HEK293 (cell line): ENCODE data around the gene PDLIM4.

Source experiments
- CTCF ChIA-PET: fragments of 350-600 bp; formaldehyde crosslinking; extraction: SDS; loops from one replicate; lab custom pipeline; 2021; ENCODE audit warnings: antibody characterized with exemption; lab: Yijun Ruan, JAX
- POLR2A ChIA-PET: fragments of 300-600 bp; formaldehyde crosslinking; extraction: SDS; loops from one replicate; lab custom pipeline; 2020; ENCODE audit warnings: antibody characterized with exemption, inconsistent platforms; lab: Yijun Ruan, JAX
- H3K27ac ChIP-seq: fragments of 200-500 bp; sonication (Bioruptor generic); 2 replicates; pipeline ENCODE4 v1.5.1; 2014; ENCODE audit warnings: low read depth, low read length, control low read depth, inconsistent platforms; ENCODE audit errors: extremely low read depth
- H3K36me3 ChIP-seq, 2 experiments: fragments of 200-500 bp in 1 of 2; sonication (Bioruptor generic) in 1 of 2; 1 replicate in 1 of 2; 2 replicates in 1 of 2; pipeline ENCODE4 v1.5.1; 2014 to 2017; ENCODE audit warnings: inconsistent platforms in 2 of 2, low read length in 2 of 2; ENCODE audit not compliant: control insufficient read depth in 2 of 2, insufficient read depth in 1 of 2
- H3K4me1 ChIP-seq: fragments of 200-500 bp; sonication (Bioruptor generic); 2 replicates; pipeline ENCODE4 v1.5.1; 2014; ENCODE audit warnings: mild to moderate bottlenecking, low read length, inconsistent platforms; ENCODE audit not compliant: control insufficient read depth, insufficient read depth
- H3K4me3 ChIP-seq: 2 replicates; pipeline ENCODE4 v1.5.1; 2011; ENCODE audit warnings: low read depth, mild to moderate bottlenecking, control low read depth, low read length, moderate library complexity
- H3K9me3 ChIP-seq: fragments of 200-500 bp; sonication (Bioruptor generic); 2 replicates; pipeline ENCODE4 v1.5.1; 2014; ENCODE audit warnings: low read depth, low read length, inconsistent platforms; ENCODE audit not compliant: control insufficient read depth, insufficient read depth
- BCL11B ChIP-seq: fragments of 450-650 bp; formaldehyde crosslinking; IDR thresholded peaks from 2 replicates; pipeline ENCODE4 v1.5.1; 2016; ENCODE audit warnings: low read depth, missing biosample characterization, missing genetic modification characterization
- SETDB1 ChIP-seq: IDR thresholded peaks from one replicate; pipeline ENCODE4 v1.6.1; 2017; ENCODE audit warnings: mild to moderate bottlenecking, low read length, moderate library complexity, mixed read lengths; ENCODE audit not compliant: insufficient read length
- YY2 ChIP-seq: fragments of 450-650 bp; formaldehyde crosslinking; IDR thresholded peaks from 2 replicates; pipeline ENCODE4 v1.5.1; 2016; ENCODE audit warnings: missing biosample characterization, missing genetic modification characterization
- ZNF10 ChIP-seq: fragments of 450-650 bp; formaldehyde crosslinking; IDR thresholded peaks from 2 replicates; pipeline ENCODE4 v1.5.1; 2017; ENCODE audit warnings: missing biosample characterization, missing genetic modification characterization
- ZNF140 ChIP-seq: fragments of 450-650 bp; formaldehyde crosslinking; IDR thresholded peaks from 2 replicates; pipeline ENCODE4 v1.5.1; 2016; ENCODE audit warnings: missing biosample characterization, missing genetic modification characterization
- ZNF155 ChIP-seq: fragments of 450-650 bp; formaldehyde crosslinking; IDR thresholded peaks from 2 replicates; pipeline ENCODE4 v1.5.1; 2016; ENCODE audit warnings: missing biosample characterization, missing genetic modification characterization
- ZNF174 ChIP-seq: fragments of 450-650 bp; formaldehyde crosslinking; IDR thresholded peaks from 2 replicates; pipeline ENCODE4 v1.5.0; 2017; ENCODE audit warnings: missing biosample characterization, mild to moderate bottlenecking, missing genetic modification characterization
- ZNF223 ChIP-seq: fragments of 450-650 bp; formaldehyde crosslinking; IDR thresholded peaks from 2 replicates; pipeline ENCODE4 v1.5.1; 2016; ENCODE audit warnings: missing biosample characterization, missing genetic modification characterization
- ZNF514 ChIP-seq: fragments of 450-650 bp; formaldehyde crosslinking; IDR thresholded peaks from 2 replicates; pipeline ENCODE4 v1.5.1; 2016; ENCODE audit warnings: missing biosample characterization, missing genetic modification characterization
- ZNF521 ChIP-seq: fragments of 450-650 bp; formaldehyde crosslinking; IDR thresholded peaks from 2 replicates; pipeline ENCODE4 v1.5.1; 2017; ENCODE audit warnings: missing biosample characterization, mild to moderate bottlenecking, missing genetic modification characterization
- ZNF677 ChIP-seq: fragments of 450-650 bp; IDR thresholded peaks from 2 replicates; pipeline ENCODE4 v1.5.0; 2018; ENCODE audit warnings: missing biosample characterization, mild to moderate bottlenecking, missing genetic modification characterization, moderate library complexity
- ZNF785 ChIP-seq: fragments of 450-650 bp; formaldehyde crosslinking; IDR thresholded peaks from 2 replicates; pipeline ENCODE4 v1.5.1; 2016; ENCODE audit warnings: missing biosample characterization, missing genetic modification characterization
- ZNF792 ChIP-seq: fragments of 450-650 bp; formaldehyde crosslinking; IDR thresholded peaks from 2 replicates; pipeline ENCODE4 v1.5.1; 2016; ENCODE audit warnings: missing biosample characterization, missing genetic modification characterization
- ZSCAN16 ChIP-seq: fragments of 450-650 bp; formaldehyde crosslinking; IDR thresholded peaks from 2 replicates; pipeline ENCODE4 v1.5.1; 2016; ENCODE audit warnings: missing biosample characterization, missing genetic modification characterization
- TF ChIP-seq, protein P1 (sequence below): fragments of 450-650 bp; formaldehyde crosslinking; conservative IDR thresholded peaks from 2 replicates; pipeline ENCODE4 v1.5.1; 2016; ENCODE audit warnings: low read depth, missing biosample characterization, missing genetic modification characterization
- TF ChIP-seq, protein P2 (sequence below): fragments of 450-650 bp; formaldehyde crosslinking; IDR thresholded peaks from 2 replicates; pipeline ENCODE4 v1.5.1; 2016; ENCODE audit warnings: missing biosample characterization, missing genetic modification characterization
- TF ChIP-seq, protein P3 (sequence below): fragments of 450-650 bp; formaldehyde crosslinking; IDR thresholded peaks from 2 replicates; pipeline ENCODE4 v1.5.1; 2016; ENCODE audit warnings: missing biosample characterization, missing genetic modification characterization
- TF ChIP-seq, protein P4 (sequence below): fragments of 450-650 bp; formaldehyde crosslinking; IDR thresholded peaks from 2 replicates; pipeline ENCODE4 v1.5.1; 2016; ENCODE audit warnings: missing biosample characterization, missing genetic modification characterization
- TF ChIP-seq, protein P5 (sequence below): fragments of 450-650 bp; formaldehyde crosslinking; IDR thresholded peaks from 2 replicates; pipeline ENCODE4 v1.5.1; 2016; ENCODE audit warnings: missing biosample characterization, missing genetic modification characterization
- TF ChIP-seq, protein P6 (sequence below): fragments of 450-650 bp; formaldehyde crosslinking; IDR thresholded peaks from 2 replicates; pipeline ENCODE4 v1.5.1; 2016; ENCODE audit warnings: missing biosample characterization, missing genetic modification characterization

Gene PDLIM4

DNA sequence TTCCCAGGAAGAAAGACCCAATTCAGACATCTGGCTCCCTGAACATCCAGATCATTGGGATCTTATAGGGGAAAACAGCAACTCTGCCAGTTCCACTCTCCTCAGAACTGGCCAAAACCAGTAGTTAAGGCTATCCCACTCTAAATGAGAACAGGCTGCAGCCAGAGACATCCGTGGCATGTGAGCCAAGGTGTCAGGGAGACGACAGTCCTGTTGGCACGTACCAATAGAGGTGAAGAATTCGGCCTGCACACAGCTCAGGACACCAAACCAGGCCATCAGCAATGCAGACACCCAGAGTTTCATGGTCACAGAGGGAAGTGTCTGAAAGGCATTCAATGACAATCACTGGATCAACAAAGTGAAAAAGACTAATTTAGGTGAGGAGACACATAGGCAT, 39.2 kb upstream of the PDLIM4 start:
- POLR2A ChIA-PET, result no interaction called here
- CTCF ChIA-PET, result interaction anchor here (0.6 to 1.9 kb wide), 4 partner anchors 9 to 55 kb away, joined by 4 to 8 read pairs (median 6); partner anchors contain the start of gene P4HA2
- H3K36me3 ChIP-seq, result peaks cover 0 to 43% of the 10 kb centered on the region in 2 experiments; a peak in 1 of 3 replicates
- no peak overlapping the region for H3K4me3 ChIP-seq
- 0 out of 2 replicates have a peak, but pooled peaks cover 2% of the 10 kb centered on the region for H3K4me1 ChIP-seq
- no peaks in the 10 kb centered on the region for H3K9me3 ChIP-seq
- no peak for TF ChIP-seq BCL11B (tag by site-specific recombination)
- no peak for TF ChIP-seq ZNF174
- TF ChIP-seq, protein P1, sequence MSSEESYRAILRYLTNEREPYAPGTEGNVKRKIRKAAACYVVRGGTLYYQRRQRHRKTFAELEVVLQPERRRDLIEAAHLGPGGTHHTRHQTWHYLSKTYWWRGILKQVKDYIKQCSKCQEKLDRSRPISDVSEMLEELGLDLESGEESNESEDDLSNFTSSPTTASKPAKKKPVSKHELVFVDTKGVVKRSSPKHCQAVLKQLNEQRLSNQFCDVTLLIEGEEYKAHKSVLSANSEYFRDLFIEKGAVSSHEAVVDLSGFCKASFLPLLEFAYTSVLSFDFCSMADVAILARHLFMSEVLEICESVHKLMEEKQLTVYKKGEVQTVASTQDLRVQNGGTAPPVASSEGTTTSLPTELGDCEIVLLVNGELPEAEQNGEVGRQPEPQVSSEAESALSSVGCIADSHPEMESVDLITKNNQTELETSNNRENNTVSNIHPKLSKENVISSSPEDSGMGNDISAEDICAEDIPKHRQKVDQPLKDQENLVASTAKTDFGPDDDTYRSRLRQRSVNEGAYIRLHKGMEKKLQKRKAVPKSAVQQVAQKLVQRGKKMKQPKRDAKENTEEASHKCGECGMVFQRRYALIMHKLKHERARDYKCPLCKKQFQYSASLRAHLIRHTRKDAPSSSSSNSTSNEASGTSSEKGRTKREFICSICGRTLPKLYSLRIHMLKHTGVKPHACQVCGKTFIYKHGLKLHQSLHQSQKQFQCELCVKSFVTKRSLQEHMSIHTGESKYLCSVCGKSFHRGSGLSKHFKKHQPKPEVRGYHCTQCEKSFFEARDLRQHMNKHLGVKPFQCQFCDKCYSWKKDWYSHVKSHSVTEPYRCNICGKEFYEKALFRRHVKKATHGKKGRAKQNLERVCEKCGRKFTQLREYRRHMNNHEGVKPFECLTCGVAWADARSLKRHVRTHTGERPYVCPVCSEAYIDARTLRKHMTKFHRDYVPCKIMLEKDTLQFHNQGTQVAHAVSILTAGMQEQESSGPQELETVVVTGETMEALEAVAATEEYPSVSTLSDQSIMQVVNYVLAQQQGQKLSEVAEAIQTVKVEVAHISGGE (tag by site-specific recombination), result no peak
- no peak for TF ChIP-seq ZNF521 (tag by site-specific recombination)
- no peak for TF ChIP-seq ZNF155 (tag by site-specific recombination)
- TF ChIP-seq ZNF514 (tag by site-specific recombination), result no peak
- TF ChIP-seq ZNF677 (tag by site-specific recombination), result no peak
- TF ChIP-seq ZNF10, result no peak
- TF ChIP-seq, protein P2, sequence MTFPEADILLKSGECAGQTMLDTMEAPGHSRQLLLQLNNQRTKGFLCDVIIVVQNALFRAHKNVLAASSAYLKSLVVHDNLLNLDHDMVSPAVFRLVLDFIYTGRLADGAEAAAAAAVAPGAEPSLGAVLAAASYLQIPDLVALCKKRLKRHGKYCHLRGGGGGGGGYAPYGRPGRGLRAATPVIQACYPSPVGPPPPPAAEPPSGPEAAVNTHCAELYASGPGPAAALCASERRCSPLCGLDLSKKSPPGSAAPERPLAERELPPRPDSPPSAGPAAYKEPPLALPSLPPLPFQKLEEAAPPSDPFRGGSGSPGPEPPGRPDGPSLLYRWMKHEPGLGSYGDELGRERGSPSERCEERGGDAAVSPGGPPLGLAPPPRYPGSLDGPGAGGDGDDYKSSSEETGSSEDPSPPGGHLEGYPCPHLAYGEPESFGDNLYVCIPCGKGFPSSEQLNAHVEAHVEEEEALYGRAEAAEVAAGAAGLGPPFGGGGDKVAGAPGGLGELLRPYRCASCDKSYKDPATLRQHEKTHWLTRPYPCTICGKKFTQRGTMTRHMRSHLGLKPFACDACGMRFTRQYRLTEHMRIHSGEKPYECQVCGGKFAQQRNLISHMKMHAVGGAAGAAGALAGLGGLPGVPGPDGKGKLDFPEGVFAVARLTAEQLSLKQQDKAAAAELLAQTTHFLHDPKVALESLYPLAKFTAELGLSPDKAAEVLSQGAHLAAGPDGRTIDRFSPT (tag by site-specific recombination), result no peak
- no peak for TF ChIP-seq ZNF785 (tag by site-specific recombination)
- no peak overlapping the region for H3K27ac ChIP-seq

DNA sequence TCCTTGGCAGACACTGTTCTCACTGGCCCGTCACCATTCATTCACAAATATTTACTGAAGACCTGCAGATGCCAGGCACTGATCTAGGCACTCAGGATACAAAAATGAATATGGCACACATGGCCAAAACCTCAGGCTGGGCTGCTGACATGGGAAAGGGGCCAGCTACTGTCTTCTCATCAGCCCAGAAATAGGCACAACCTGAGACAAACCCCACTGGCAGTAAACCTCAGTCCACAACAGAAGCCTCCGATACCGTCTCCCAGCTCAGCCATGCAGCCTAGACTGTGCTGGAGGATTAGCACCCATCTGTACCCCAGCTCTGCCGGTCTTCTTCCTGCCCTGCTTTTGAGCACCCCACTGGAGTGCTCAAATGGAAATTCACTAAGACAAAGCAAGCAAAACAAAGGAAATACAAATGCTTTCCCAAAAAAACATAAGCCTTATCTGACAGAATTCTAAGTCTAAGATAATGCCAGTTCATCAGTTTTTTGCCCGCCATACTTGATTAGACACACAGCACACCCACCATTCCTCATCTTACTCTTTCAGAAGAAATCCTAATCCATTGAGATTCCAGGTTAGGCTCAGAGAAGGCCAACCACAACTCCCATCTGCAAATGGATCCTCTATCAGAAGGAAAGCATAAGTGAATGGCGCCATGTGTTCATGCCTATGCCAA, 38.1 kb upstream of the PDLIM4 start:
- H3K27ac ChIP-seq, result no peak overlapping the region
- ChIA-PET POLR2A (no interaction called here), CTCF (interaction anchor here (0.7 kb wide), 1 partner anchor 19 kb away, joined by 4 read pairs; no protein-coding TSS in a partner anchor)
- H3K9me3 ChIP-seq, result no peaks in the 10 kb centered on the region
- 0 out of 2 replicates have a peak, but pooled peaks cover 2% of the 10 kb centered on the region for H3K4me1 ChIP-seq
- H3K36me3 ChIP-seq, result peaks cover 0 to 32% of the 10 kb centered on the region in 2 experiments; a peak in 1 of 3 replicates
- no peak overlapping the region for H3K4me3 ChIP-seq
- TF ChIP-seq ZSCAN16 (tag by site-specific recombination), result no peak
- TF ChIP-seq, protein P3, sequence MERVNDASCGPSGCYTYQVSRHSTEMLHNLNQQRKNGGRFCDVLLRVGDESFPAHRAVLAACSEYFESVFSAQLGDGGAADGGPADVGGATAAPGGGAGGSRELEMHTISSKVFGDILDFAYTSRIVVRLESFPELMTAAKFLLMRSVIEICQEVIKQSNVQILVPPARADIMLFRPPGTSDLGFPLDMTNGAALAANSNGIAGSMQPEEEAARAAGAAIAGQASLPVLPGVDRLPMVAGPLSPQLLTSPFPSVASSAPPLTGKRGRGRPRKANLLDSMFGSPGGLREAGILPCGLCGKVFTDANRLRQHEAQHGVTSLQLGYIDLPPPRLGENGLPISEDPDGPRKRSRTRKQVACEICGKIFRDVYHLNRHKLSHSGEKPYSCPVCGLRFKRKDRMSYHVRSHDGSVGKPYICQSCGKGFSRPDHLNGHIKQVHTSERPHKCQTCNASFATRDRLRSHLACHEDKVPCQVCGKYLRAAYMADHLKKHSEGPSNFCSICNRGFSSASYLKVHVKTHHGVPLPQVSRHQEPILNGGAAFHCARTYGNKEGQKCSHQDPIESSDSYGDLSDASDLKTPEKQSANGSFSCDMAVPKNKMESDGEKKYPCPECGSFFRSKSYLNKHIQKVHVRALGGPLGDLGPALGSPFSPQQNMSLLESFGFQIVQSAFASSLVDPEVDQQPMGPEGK (tag by site-specific recombination), result no peak
- no peak for TF ChIP-seq SETDB1
- TF ChIP-seq ZNF223 (tag by site-specific recombination), result no peak
- TF ChIP-seq ZNF792 (tag by site-specific recombination), result no peak
- TF ChIP-seq, protein P4, sequence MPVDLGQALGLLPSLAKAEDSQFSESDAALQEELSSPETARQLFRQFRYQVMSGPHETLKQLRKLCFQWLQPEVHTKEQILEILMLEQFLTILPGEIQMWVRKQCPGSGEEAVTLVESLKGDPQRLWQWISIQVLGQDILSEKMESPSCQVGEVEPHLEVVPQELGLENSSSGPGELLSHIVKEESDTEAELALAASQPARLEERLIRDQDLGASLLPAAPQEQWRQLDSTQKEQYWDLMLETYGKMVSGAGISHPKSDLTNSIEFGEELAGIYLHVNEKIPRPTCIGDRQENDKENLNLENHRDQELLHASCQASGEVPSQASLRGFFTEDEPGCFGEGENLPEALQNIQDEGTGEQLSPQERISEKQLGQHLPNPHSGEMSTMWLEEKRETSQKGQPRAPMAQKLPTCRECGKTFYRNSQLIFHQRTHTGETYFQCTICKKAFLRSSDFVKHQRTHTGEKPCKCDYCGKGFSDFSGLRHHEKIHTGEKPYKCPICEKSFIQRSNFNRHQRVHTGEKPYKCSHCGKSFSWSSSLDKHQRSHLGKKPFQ (tag by site-specific recombination), result no peak
- TF ChIP-seq, protein P5, sequence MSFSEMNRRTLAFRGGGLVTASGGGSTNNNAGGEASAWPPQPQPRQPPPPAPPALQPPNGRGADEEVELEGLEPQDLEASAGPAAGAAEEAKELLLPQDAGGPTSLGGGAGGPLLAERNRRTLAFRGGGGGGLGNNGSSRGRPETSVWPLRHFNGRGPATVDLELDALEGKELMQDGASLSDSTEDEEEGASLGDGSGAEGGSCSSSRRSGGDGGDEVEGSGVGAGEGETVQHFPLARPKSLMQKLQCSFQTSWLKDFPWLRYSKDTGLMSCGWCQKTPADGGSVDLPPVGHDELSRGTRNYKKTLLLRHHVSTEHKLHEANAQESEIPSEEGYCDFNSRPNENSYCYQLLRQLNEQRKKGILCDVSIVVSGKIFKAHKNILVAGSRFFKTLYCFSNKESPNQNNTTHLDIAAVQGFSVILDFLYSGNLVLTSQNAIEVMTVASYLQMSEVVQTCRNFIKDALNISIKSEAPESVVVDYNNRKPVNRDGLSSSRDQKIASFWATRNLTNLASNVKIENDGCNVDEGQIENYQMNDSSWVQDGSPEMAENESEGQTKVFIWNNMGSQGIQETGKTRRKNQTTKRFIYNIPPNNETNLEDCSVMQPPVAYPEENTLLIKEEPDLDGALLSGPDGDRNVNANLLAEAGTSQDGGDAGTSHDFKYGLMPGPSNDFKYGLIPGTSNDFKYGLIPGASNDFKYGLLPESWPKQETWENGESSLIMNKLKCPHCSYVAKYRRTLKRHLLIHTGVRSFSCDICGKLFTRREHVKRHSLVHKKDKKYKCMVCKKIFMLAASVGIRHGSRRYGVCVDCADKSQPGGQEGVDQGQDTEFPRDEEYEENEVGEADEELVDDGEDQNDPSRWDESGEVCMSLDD (tag by site-specific recombination), result no peak
- TF ChIP-seq YY2, result no peak
- TF ChIP-seq, protein P6, sequence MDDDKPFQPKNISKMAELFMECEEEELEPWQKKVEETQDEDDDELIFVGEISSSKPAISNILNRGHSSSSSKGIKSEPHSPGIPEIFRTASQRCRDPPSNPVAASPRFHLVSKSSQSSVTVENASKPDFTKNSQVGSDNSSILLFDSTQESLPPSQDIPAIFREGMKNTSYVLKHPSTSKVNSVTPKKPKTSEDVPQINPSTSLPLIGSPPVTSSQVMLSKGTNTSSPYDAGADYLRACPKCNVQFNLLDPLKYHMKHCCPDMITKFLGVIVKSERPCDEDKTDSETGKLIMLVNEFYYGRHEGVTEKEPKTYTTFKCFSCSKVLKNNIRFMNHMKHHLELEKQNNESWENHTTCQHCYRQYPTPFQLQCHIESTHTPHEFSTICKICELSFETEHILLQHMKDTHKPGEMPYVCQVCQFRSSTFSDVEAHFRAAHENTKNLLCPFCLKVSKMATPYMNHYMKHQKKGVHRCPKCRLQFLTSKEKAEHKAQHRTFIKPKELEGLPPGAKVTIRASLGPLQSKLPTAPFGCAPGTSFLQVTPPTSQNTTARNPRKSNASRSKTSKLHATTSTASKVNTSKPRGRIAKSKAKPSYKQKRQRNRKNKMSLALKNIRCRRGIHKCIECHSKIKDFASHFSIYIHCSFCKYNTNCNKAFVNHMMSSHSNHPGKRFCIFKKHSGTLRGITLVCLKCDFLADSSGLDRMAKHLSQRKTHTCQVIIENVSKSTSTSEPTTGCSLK (tag by site-specific recombination), result no peak
- no peak for TF ChIP-seq ZNF140
